HepG2 (cell line): ENCODE measurements around the gene ALB. TPM values are rescaled to one million over a fixed set of nuclear protein-coding genes. Genes with fewer than 3 reads are reported as not detected.

Experiments used
- ATAD3A ChIP-seq: sonication (generic); formaldehyde crosslinking; IDR thresholded peaks from 2 replicates; pipeline ENCODE4 v1.4.0; 2020; ENCODE audit warnings: missing genetic modification reagents
- BCL6 ChIP-seq: IDR thresholded peaks from 2 replicates; pipeline ENCODE4 v1.6.1; 2016; ENCODE audit warnings: missing genetic modification reagents, missing compliant biosample characterization
- CENPX ChIP-seq: sonication (generic); formaldehyde crosslinking; IDR thresholded peaks from 2 replicates; pipeline ENCODE4 v1.9.0; 2021; ENCODE audit warnings: mild to moderate bottlenecking, missing genetic modification reagents, moderate library complexity
- DZIP1 ChIP-seq: sonication (generic); formaldehyde crosslinking; IDR thresholded peaks from 2 replicates; pipeline ENCODE4 v1.5.0; 2020; ENCODE audit warnings: mild to moderate bottlenecking, missing genetic modification reagents
- ETV6 ChIP-seq: sonication (generic); formaldehyde crosslinking; conservative IDR thresholded peaks from 2 replicates; pipeline ENCODE4 v1.4.0; 2020; ENCODE audit warnings: missing genetic modification reagents
- FOXP4 ChIP-seq: sonication (generic); formaldehyde crosslinking; IDR thresholded peaks from 2 replicates; pipeline ENCODE4 v1.4.0; 2020; ENCODE audit warnings: missing genetic modification reagents
- GABPB1 ChIP-seq: IDR thresholded peaks from 2 replicates; pipeline ENCODE4 v1.6.1; 2016; ENCODE audit warnings: mild to moderate bottlenecking, missing genetic modification reagents, moderate library complexity, missing compliant biosample characterization
- KLF15 ChIP-seq: sonication (generic); formaldehyde crosslinking; IDR thresholded peaks from 2 replicates; pipeline ENCODE4 v1.8.1; 2023; ENCODE audit warnings: borderline replicate concordance, mild to moderate bottlenecking, inconsistent platforms, missing genetic modification reagents, mixed read lengths
- KLF6 ChIP-seq: IDR thresholded peaks from 2 replicates; pipeline ENCODE4 v1.8.0; 2016; ENCODE audit warnings: missing biosample characterization, missing genetic modification reagents
- MED13 ChIP-seq: sonication (generic); formaldehyde crosslinking; IDR thresholded peaks from 2 replicates; pipeline ENCODE4 v1.5.0; 2020; ENCODE audit warnings: missing genetic modification reagents
- SMC3 ChIP-seq: IDR thresholded peaks from 2 replicates; pipeline ENCODE4 v1.6.1; 2011; ENCODE audit warnings: low read length, improper control_type of control experiment
- SOX13 ChIP-seq, 3 experiments: fragments of 450-650 bp in 1 of 3; sonication (generic) in 1 of 3; formaldehyde crosslinking in 1 of 3; IDR thresholded peaks in 2 of 3; conservative IDR thresholded peaks in 1 of 3; 2 replicates each; pipeline versions ENCODE4 v1.5.0 to v1.6.1; 2016 to 2020; ENCODE audit warnings: antibody characterized with exemption in 1 of 3, mild to moderate bottlenecking in 1 of 3, missing compliant biosample characterization in 1 of 3, missing genetic modification reagents in 1 of 3, moderate library complexity in 1 of 3
- THAP11 ChIP-seq: IDR thresholded peaks from 2 replicates; pipeline ENCODE4 v1.6.1; 2016; ENCODE audit warnings: missing biosample characterization, missing genetic modification reagents
- TSC22D2 ChIP-seq: sonication (generic); formaldehyde crosslinking; IDR thresholded peaks from 2 replicates; pipeline ENCODE4 v1.5.1; 2020; ENCODE audit warnings: missing genetic modification reagents, mild to moderate bottlenecking, borderline replicate concordance
- ZBTB26 ChIP-seq: IDR thresholded peaks from 2 replicates; pipeline ENCODE4 v1.6.1; 2016; ENCODE audit warnings: missing compliant biosample characterization, missing genetic modification reagents, borderline replicate concordance
- ZBTB39 ChIP-seq: sonication (generic); formaldehyde crosslinking; IDR thresholded peaks from 2 replicates; pipeline ENCODE4 v1.5.0; 2020; ENCODE audit warnings: missing genetic modification reagents
- ZBTB49 ChIP-seq: sonication (generic); formaldehyde crosslinking; IDR thresholded peaks from 2 replicates; pipeline ENCODE4 v1.4.0; 2020; ENCODE audit warnings: missing genetic modification reagents, borderline replicate concordance
- ZNF564 ChIP-seq: sonication (generic); formaldehyde crosslinking; IDR thresholded peaks from 2 replicates; pipeline ENCODE4 v1.8.1; 2023; ENCODE audit warnings: mild to moderate bottlenecking, missing genetic modification reagents
- ZNF713 ChIP-seq: sonication (generic); formaldehyde crosslinking; IDR thresholded peaks from 2 replicates; pipeline ENCODE4 v1.4.0; 2020; ENCODE audit warnings: mild to moderate bottlenecking, missing genetic modification reagents
- ZNF75D ChIP-seq: sonication (generic); formaldehyde crosslinking; IDR thresholded peaks from 2 replicates; pipeline ENCODE4 v1.8.1; 2023; ENCODE audit warnings: missing genetic modification reagents, mild to moderate bottlenecking, borderline replicate concordance
- polyA plus RNA-seq, 8 experiments: library from polyadenylated mRNA; depleted of rRNA in 3 of 8; stranded (reverse) in 7 of 8; unstranded in 1 of 8; fragments of >200 nt; fragmentation: Illumina TruSeq in 4 of 8; extraction: Trizol in 4 of 8; gene quantifications; 2 replicates each; pipeline versions ENCODE4 v1.2.1 to v1.2.3, GENCODE V29; 2011 to 2016; ENCODE audit warnings: low read depth in 4 of 8, missing spikeins in 1 of 8, mixed read lengths in 1 of 8; ENCODE audit not compliant: insufficient read depth in 1 of 8
- total RNA-seq, 5 experiments: library from RNA; depleted of rRNA; stranded (reverse); fragments of >200 nt; fragmentation: Illumina TruSeq; extraction: Trizol; gene quantifications; 2 replicates each; pipeline ENCODE4 v1.2.3, GENCODE V29; 2016; ENCODE audit warnings: low read depth in 1 of 5

The ALB gene
- total and polyA plus RNA-seq, 2 of the 13 experiments (the other 11 are each of a cell fraction or from before 2014, with no cell fraction given): 22,259 to 22,625 TPM

- no peak for TF ChIP-seq CENPX (CRISPR knock-in tag)
- no peak for TF ChIP-seq ZNF564 (CRISPR knock-in tag)
- TF ChIP-seq ZBTB49 (CRISPR knock-in tag): no peak
- TF ChIP-seq ZNF713 (CRISPR knock-in tag): no peak
- TF ChIP-seq ZBTB39: 0 out of 2 replicates have a peak, but pooled peaks have one; percentile 61
- TF ChIP-seq ETV6 (CRISPR knock-in tag): no peak
- TF ChIP-seq FOXP4 (CRISPR knock-in tag): 0 out of 2 replicates have a peak, but pooled peaks have one; percentile 26
- TF ChIP-seq ZNF75D: no peak
- TF ChIP-seq MED13 (CRISPR knock-in tag): no peak
- TF ChIP-seq ATAD3A (CRISPR knock-in tag): no peak
- TF ChIP-seq DZIP1 (CRISPR knock-in tag): no peak
- TF ChIP-seq ZBTB26: no peak
- peak; percentile 61; the same call in 1 of the 2 replicates for TF ChIP-seq SMC3
- no peak for TF ChIP-seq KLF6 (CRISPR knock-in tag)
- TF ChIP-seq GABPB1 (CRISPR knock-in tag): no peak
- TF ChIP-seq BCL6 (CRISPR knock-in tag): peak; percentile 95
- no peak for TF ChIP-seq SOX13 (IDR thresholded peaks at IDR 0.05)
- TF ChIP-seq SOX13 (CRISPR knock-in tag; conservative IDR thresholded peaks at IDR 0.05 in 1 of 2, IDR thresholded peaks at IDR 0.05 in 1 of 2): peak in 1 of 2 experiments; percentile 41; a peak in 1 of 4 replicates
- TF ChIP-seq KLF15 (CRISPR knock-in tag): no peak
- no peak for TF ChIP-seq TSC22D2 (CRISPR knock-in tag)
- no peak for TF ChIP-seq THAP11 (CRISPR knock-in tag)
Observed at GRCh38 chr4:73434311-73434710, 30.2 kb downstream of the ALB start (continued).
